Kidney epithelial cell (primary cell): Measurements from ENCODE around the gene LCN6. TPM values are rescaled to one million over a fixed set of nuclear protein-coding genes. Genes with fewer than 3 reads are reported as not detected.
A peak's percentile ranks its signal among the peaks of the same experiment; 100 is the strongest.

ENCODE experiments used
- DNase-seq: peaks from one replicate; pipeline ENCODE4 v3.0.0-alpha.2; 2010; ENCODE audit warnings: low read depth
- H3K27me3 ChIP-seq: 2 replicates; pipeline ENCODE4 v1.6.0; 2011; ENCODE audit warnings: low read length; ENCODE audit not compliant: control insufficient read depth, insufficient read depth
- H3K36me3 ChIP-seq: 2 replicates; pipeline ENCODE4 v1.5.1; 2011; ENCODE audit warnings: low read length; ENCODE audit not compliant: control insufficient read depth, insufficient read depth
- H3K4me3 ChIP-seq: 2 replicates; pipeline ENCODE4 v1.5.1; 2011; ENCODE audit warnings: low read depth, mild to moderate bottlenecking, control low read depth, low read length
- CTCF ChIP-seq: IDR thresholded peaks from 2 replicates; pipeline ENCODE4 v1.5.1; 2011; ENCODE audit warnings: mild to moderate bottlenecking, moderate library complexity, low read length, control low read depth, inconsistent platforms; ENCODE audit not compliant: insufficient read depth, poor library complexity, severe bottlenecking
- total RNA-seq: library from RNA; depleted of rRNA; stranded (reverse); fragments of >200 nt; gene quantifications from 2 replicates; pipeline ENCODE4 v1.2.3, GENCODE V29; 2015

The LCN6 gene
- total RNA-seq, 1 donor from 2014 or later: not detected

- Histone ChIP-seq H3K36me3 (no peaks in the 10 kb centered on the region), H3K27me3 (peaks cover 14% of the 10 kb centered on the region), H3K4me3 (no peak overlapping the region)
- no peak for TF ChIP-seq CTCF
- no peak for DNase-seq
Measured at GRCh38 chr9:136697821-136698526, 50.4 kb downstream of the LCN6 start.

- Histone ChIP-seq H3K36me3 (no peaks in the 10 kb centered on the region), H3K27me3 (peaks cover 14% of the 10 kb centered on the region), H3K4me3 (no peak overlapping the region)
- DNase-seq: no peak
- no peak for TF ChIP-seq CTCF
Measured at GRCh38 chr9:136697146-136697820, 51.0 kb downstream of the LCN6 start.

GRCh38 chr9:136696502-136696901, 51.8 kb downstream of the LCN6 start:
- no peak for DNase-seq
- H3K4me3 ChIP-seq: no peak overlapping the region
- H3K36me3 ChIP-seq: no peaks in the 10 kb centered on the region
- TF ChIP-seq CTCF: no peak
- H3K27me3 ChIP-seq: peaks cover 11% of the 10 kb centered on the region

- no peaks in the 10 kb centered on the region for H3K36me3 ChIP-seq
- TF ChIP-seq CTCF: no peak
- H3K27me3 ChIP-seq: peaks cover 6% of the 10 kb centered on the region
- H3K4me3 ChIP-seq: no peak overlapping the region
- no peak for DNase-seq
Measured at GRCh38 chr9:136695955-136696354, 52.4 kb downstream of the LCN6 start.

GRCh38 chr9:136695435-136695895, 52.9 kb downstream of the LCN6 start:
- peak; percentile 26 for DNase-seq
- Histone ChIP-seq H3K36me3 (no peaks in the 10 kb centered on the region), H3K4me3 (no peak overlapping the region), H3K27me3 (peaks cover 4% of the 10 kb centered on the region)
- TF ChIP-seq CTCF: no peak

GRCh38 chr9:136694872-136695247, 53.5 kb downstream of the LCN6 start:
- H3K36me3 ChIP-seq: no peaks in the 10 kb centered on the region
- TF ChIP-seq CTCF: no peak
- DNase-seq: no peak
- H3K27me3 ChIP-seq: peaks cover 4% of the 10 kb centered on the region
- H3K4me3 ChIP-seq: no peak overlapping the region
